ENCODE measurements around the gene MMP7.

The MMP7 gene

GRCh38 chr11:102555091-102555490, 24.5 kb upstream of the MMP7 start:
- TF ChIP-seq MAX (IDR thresholded peaks at IDR 0.05), result no peak
- TF ChIP-seq RAD21 (IDR thresholded peaks at IDR 0.05; ENCODE audit: low read depth), result no peak
- TF ChIP-seq YY1 (IDR thresholded peaks at IDR 0.05; ENCODE audit: low read depth), result no peak
- no peak for TF ChIP-seq ZBTB7A (IDR thresholded peaks at IDR 0.05; ENCODE audit: low read depth)
- TF ChIP-seq CREB1 (IDR thresholded peaks at IDR 0.05; ENCODE audit: low read depth), result no peak
- TF ChIP-seq NFIC (IDR thresholded peaks at IDR 0.05), result no peak
- TF ChIP-seq TCF12 (IDR thresholded peaks at IDR 0.05; ENCODE audit: low read depth), result no peak
- TF ChIP-seq TAF1 (IDR thresholded peaks at IDR 0.05; ENCODE audit: low read depth), result no peak
- TF ChIP-seq REST (IDR thresholded peaks at IDR 0.05; ENCODE audit: low read depth), result no peak
- TF ChIP-seq EP300 (IDR thresholded peaks at IDR 0.05; ENCODE audit: borderline replicate concordance), result no peak
- TF ChIP-seq EGR1 (IDR thresholded peaks at IDR 0.05), result no peak
- TF ChIP-seq FOXM1 (IDR thresholded peaks at IDR 0.05; ENCODE audit: borderline replicate concordance, low read depth), result no peak
- TF ChIP-seq USF1 (IDR thresholded peaks at IDR 0.05), result no peak
- TF ChIP-seq CEBPB (IDR thresholded peaks at IDR 0.05), result no peak
- no peak for TF ChIP-seq TEAD4 (IDR thresholded peaks at IDR 0.05)

GRCh38 chr11:102553835-102554282, 23.3 kb upstream of the MMP7 start:
- TF ChIP-seq USF1 (IDR thresholded peaks at IDR 0.05) (no peak), TAF1 (IDR thresholded peaks at IDR 0.05; ENCODE audit: low read depth) (no peak)

- no peak for TF ChIP-seq RAD21 (IDR thresholded peaks at IDR 0.05; ENCODE audit: low read depth)
- TF ChIP-seq TAF1 (IDR thresholded peaks at IDR 0.05; ENCODE audit: low read depth), result no peak
- no peak for TF ChIP-seq MAX (IDR thresholded peaks at IDR 0.05)
- TF ChIP-seq YY1 (IDR thresholded peaks at IDR 0.05; ENCODE audit: low read depth), result no peak
- TF ChIP-seq REST (IDR thresholded peaks at IDR 0.05; ENCODE audit: low read depth), result no peak
- TF ChIP-seq NFIC (IDR thresholded peaks at IDR 0.05), result no peak
- TF ChIP-seq USF1 (IDR thresholded peaks at IDR 0.05), result no peak
- TF ChIP-seq TCF12 (IDR thresholded peaks at IDR 0.05; ENCODE audit: low read depth), result no peak
- TF ChIP-seq FOXM1 (IDR thresholded peaks at IDR 0.05; ENCODE audit: borderline replicate concordance, low read depth), result no peak
- TF ChIP-seq EP300 (IDR thresholded peaks at IDR 0.05; ENCODE audit: borderline replicate concordance), result no peak
- no peak for TF ChIP-seq TEAD4 (IDR thresholded peaks at IDR 0.05)
- TF ChIP-seq CREB1 (IDR thresholded peaks at IDR 0.05; ENCODE audit: low read depth), result no peak
- TF ChIP-seq EGR1 (IDR thresholded peaks at IDR 0.05), result no peak
- no peak for TF ChIP-seq ZBTB7A (IDR thresholded peaks at IDR 0.05; ENCODE audit: low read depth)
- TF ChIP-seq CEBPB (IDR thresholded peaks at IDR 0.05), result no peak
Measured at GRCh38 chr11:102552447-102553194, 22.1 kb upstream of the MMP7 start.

GRCh38 chr11:102552020-102552419, 21.5 kb upstream of the MMP7 start:
- TF ChIP-seq YY1 (IDR thresholded peaks at IDR 0.05; ENCODE audit: low read depth) (no peak), USF1 (IDR thresholded peaks at IDR 0.05) (no peak), ZBTB7A (IDR thresholded peaks at IDR 0.05; ENCODE audit: low read depth) (no peak), TEAD4 (IDR thresholded peaks at IDR 0.05) (no peak), CEBPB (IDR thresholded peaks at IDR 0.05) (no peak), EGR1 (IDR thresholded peaks at IDR 0.05) (no peak)

GRCh38 chr11:102551169-102551781, 20.7 kb upstream of the MMP7 start:
- TF ChIP-seq TAF1 (IDR thresholded peaks at IDR 0.05; ENCODE audit: low read depth) (no peak), TEAD4 (IDR thresholded peaks at IDR 0.05) (no peak), NFIC (IDR thresholded peaks at IDR 0.05) (no peak), ZBTB7A (IDR thresholded peaks at IDR 0.05; ENCODE audit: low read depth) (no peak), CREB1 (IDR thresholded peaks at IDR 0.05; ENCODE audit: low read depth) (no peak), FOXM1 (IDR thresholded peaks at IDR 0.05; ENCODE audit: borderline replicate concordance, low read depth) (no peak)

Data from Ishikawa (cell line).